Fibroblast of the aortic adventitia (primary cell): ENCODE measurements around the gene LYRM7. TPM values are rescaled to one million over a fixed set of nuclear protein-coding genes. Genes with fewer than 3 reads are reported as not detected.

Experiments used
- DNase-seq: peaks from one replicate; pipeline ENCODE4 v3.0.0-alpha.2; 2010; ENCODE audit warnings: low read depth
- H3K4me3 ChIP-seq: 2 replicates; pipeline ENCODE4 v1.5.1; 2011; ENCODE audit warnings: low read depth, mild to moderate bottlenecking, control low read depth, low read length, moderate library complexity
- total RNA-seq: library from RNA; depleted of rRNA; stranded (reverse); fragments of >200 nt; gene quantifications from 2 replicates; pipeline ENCODE4 v1.2.3, GENCODE V29; 2012; ENCODE audit warnings: low replicate concordance
- TF ChIP-seq, protein P1 (sequence below): IDR thresholded peaks from 2 replicates; pipeline ENCODE4 v1.5.1; 2011; ENCODE audit warnings: mild to moderate bottlenecking, low read length, control low read depth, inconsistent platforms; ENCODE audit not compliant: insufficient read depth

Gene LYRM7
- total RNA-seq, 1 donor = 12.9 TPM

DNA sequence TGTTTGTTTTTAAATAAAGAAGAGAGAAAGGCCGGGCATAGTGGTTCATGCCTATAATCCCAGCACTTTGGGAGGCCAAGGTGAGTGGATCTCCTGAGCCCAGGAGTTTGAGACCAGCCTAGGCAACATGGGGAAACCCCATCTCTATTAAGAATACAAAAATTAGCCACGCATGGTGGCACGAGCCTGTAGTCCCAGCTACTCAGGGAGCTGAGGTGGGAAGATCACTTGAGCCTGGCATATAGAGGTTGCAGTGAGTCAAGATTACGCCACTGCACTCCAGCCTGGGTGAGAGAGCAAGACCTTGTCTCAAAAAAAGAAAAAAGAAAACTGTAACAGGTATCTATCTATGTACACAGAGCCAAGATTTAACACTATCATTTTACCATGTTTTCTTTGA is 58.9 kb downstream of the LYRM7 start:
- DNase-seq = no peak
- TF ChIP-seq, protein P1, sequence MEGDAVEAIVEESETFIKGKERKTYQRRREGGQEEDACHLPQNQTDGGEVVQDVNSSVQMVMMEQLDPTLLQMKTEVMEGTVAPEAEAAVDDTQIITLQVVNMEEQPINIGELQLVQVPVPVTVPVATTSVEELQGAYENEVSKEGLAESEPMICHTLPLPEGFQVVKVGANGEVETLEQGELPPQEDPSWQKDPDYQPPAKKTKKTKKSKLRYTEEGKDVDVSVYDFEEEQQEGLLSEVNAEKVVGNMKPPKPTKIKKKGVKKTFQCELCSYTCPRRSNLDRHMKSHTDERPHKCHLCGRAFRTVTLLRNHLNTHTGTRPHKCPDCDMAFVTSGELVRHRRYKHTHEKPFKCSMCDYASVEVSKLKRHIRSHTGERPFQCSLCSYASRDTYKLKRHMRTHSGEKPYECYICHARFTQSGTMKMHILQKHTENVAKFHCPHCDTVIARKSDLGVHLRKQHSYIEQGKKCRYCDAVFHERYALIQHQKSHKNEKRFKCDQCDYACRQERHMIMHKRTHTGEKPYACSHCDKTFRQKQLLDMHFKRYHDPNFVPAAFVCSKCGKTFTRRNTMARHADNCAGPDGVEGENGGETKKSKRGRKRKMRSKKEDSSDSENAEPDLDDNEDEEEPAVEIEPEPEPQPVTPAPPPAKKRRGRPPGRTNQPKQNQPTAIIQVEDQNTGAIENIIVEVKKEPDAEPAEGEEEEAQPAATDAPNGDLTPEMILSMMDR = no peak

DNA sequence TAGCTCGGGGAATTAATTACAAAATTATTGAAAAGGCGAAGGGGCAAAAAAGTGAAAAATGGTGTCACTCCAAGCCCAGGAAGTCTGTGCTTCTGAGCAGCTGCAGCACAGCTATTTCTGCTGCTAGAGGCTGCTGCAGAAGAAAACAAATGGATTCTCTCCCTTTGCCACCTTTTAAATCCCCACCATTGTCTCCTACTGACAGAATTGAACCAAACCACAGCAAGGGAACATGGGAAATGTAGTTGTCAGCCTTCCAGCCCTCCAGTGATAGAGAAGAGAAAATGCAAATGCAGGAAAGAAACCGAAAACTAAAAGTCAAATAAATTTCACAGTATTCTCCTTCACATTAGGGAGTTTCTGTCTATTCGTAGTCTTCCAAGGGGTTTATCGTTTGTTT is 59.7 kb downstream of the LYRM7 start:
- TF ChIP-seq, protein P1 = no peak
- no peak overlapping the region for H3K4me3 ChIP-seq
- no peak for DNase-seq

More for the DNA sequence above, 58.9 kb downstream of the LYRM7 start:
- H3K4me3 ChIP-seq = no peak overlapping the region

DNA sequence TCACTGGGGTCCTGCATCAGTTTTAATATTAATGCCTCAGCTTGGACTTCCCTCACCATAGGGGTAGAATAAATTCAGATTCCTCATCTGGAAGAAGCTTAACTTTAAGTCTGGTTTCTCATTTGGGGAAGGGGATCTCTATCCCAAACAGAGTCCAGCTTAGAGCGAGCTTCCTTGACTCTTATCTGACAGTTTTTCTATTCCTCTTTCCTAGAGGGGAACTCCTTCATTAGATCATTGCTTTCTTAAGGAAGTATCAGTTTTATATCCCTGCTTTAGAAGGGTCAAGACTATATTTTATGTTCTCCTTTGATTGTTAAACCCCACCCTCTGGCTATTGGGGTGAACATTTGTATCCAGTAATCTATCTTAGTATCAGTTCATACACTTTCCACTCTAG is 68.9 kb downstream of the LYRM7 start:
- TF ChIP-seq, protein P1 = no peak
- H3K4me3 ChIP-seq = no peak overlapping the region

DNA sequence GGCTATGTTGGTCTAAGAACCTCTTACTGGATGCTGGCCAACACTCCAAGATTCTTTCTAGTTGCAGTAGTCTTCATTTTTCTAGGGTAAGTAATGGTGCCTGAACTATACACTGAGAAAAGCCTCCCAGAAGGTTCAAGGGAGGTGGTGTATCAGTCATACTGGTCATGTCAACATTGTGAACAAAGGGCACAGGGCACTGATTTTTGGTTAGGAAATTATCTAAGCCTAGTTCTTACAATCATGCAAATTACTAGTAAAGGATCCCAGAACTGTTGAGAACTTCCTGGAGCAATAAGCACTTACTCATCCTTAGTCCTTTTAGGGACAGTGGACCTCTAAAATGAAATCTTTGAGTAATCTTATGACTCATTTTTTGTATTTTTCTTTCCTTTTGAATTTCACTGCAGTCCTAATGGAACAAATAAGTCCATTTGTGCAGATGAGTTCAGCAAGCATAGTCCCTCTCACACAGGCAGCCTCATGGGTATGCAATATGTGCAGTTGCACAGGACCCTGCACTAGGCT is 72.0 kb downstream of the LYRM7 start:
- TF ChIP-seq, protein P1 = no peak
- DNase-seq = peak; percentile 77
- H3K4me3 ChIP-seq = no peak overlapping the region

More for the DNA sequence above, 68.9 kb downstream of the LYRM7 start:
- DNase-seq = no peak

DNA sequence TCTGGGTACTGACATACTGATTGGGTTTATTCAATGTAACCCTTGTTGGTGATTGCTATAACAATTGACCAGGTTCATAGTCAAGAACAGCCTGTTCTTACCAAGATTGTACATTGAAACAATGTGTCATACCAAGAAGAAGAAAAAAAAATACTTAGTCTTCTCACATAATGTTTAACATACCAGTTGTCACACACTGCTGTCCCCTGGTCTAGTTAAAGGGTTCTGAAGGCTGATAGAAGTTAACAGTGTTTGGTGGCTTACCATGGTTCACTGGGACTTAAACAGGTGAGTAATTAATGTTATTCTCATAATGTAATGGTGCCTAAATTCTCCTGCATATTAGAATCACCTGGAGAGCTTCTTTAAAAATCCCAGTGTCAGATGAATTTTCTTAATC is 74.6 kb downstream of the LYRM7 start:
- no peak overlapping the region for H3K4me3 ChIP-seq
- TF ChIP-seq, protein P1 = no peak
- no peak for DNase-seq

DNA sequence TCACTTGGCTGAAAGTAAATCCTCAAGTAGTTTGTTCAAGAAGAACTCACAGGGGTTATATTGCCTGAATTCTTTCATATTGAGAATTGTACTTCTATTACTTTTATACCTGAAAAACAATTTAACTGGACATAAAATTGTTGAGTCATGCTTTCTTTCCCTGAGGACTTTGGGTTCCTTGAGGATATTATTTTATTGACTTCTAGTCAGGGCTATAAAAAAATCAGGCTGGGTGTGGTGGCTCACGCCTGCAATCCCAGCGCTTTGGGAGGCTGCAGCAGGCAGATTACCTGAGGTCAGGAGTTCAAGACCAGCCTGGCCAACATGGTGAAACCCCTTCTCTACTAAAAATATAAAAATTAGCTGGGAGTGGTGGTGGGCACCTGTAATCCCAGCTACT is 75.2 kb downstream of the LYRM7 start:
- no peak overlapping the region for H3K4me3 ChIP-seq
- TF ChIP-seq, protein P1 = no peak
- no peak for DNase-seq

DNA sequence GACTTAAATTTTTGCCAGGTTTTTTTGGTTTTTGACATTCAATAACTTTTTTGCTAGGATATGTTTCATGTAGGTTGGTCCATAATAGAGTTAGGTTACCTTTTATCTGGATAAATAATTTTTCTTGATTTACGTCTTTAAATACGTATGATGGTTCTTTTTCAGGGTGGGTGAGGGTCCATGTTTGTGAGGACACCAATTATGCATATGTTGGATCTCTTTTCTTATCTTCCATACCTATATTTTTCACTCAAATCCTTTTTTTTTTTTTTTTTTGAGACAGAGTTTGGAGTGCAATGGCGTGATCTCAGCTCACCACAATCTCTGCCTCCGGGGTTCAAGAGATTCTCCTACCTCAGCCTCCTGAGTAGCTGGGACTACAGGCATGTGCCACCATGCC is 75.8 kb downstream of the LYRM7 start:
- no peak overlapping the region for H3K4me3 ChIP-seq
- TF ChIP-seq, protein P1 = no peak
- no peak for DNase-seq
